VCaP (cell line): ENCODE measurements around the gene MUC5AC.
"Not testable (repeated sequence)": the region's sequence is repeated elsewhere in the genome, so short reads cannot be mapped to it uniquely, and the experiment has no call there.

Source experiments
- H3K27ac ChIP-seq: fragments of 450-650 bp; 2 replicates; pipeline ENCODE4 v1.5.1; 2017
- CTCF ChIP-seq: fragments of 450-650 bp; conservative IDR thresholded peaks from 2 replicates; pipeline ENCODE4 v1.5.1; 2017; ENCODE audit warnings: mild to moderate bottlenecking, moderate library complexity

Gene MUC5AC

GRCh38 chr11:1152316-1153104 lies 5.2 kb upstream of the MUC5AC start:
- H3K27ac ChIP-seq: no peak overlapping the region

GRCh38 chr11:1153105-1153950 lies 4.4 kb upstream of the MUC5AC start:
- TF ChIP-seq CTCF: no peak

More at GRCh38 chr11:1152316-1153104, 5.2 kb upstream of the MUC5AC start:
- TF ChIP-seq CTCF: no peak

GRCh38 chr11:1153951-1154493 lies 3.7 kb upstream of the MUC5AC start:
- no peak overlapping the region for H3K27ac ChIP-seq
- no peak for TF ChIP-seq CTCF

More at GRCh38 chr11:1153105-1153950, 4.4 kb upstream of the MUC5AC start:
- H3K27ac ChIP-seq: no peak overlapping the region

- not testable (repeated sequence) for H3K27ac ChIP-seq
These were observed 3.1 kb upstream of the MUC5AC start for GRCh38 chr11:1154656-1155055.

- no peak for TF ChIP-seq CTCF
- H3K27ac ChIP-seq: no peak overlapping the region
These were observed 2.5 kb upstream of the MUC5AC start for GRCh38 chr11:1155274-1155693.

- H3K27ac ChIP-seq: no peak overlapping the region
- no peak for TF ChIP-seq CTCF
These were observed 1.0 kb upstream of the MUC5AC start for GRCh38 chr11:1156506-1157340.

GRCh38 chr11:1157341-1157644 lies 460 bp upstream of the MUC5AC start:
- no peak for TF ChIP-seq CTCF
- H3K27ac ChIP-seq: no peak overlapping the region
